CD4-positive, CD25-positive, alpha-beta regulatory T cell (primary cell): ENCODE results near the gene SLC38A5. TPM values are rescaled to one million over a fixed set of nuclear protein-coding genes. Genes with fewer than 3 reads are reported as not detected.
"Not testable (repeated sequence)": the region's sequence is repeated elsewhere in the genome, so short reads cannot be mapped to it uniquely, and the experiment has no call there.

Source experiments
- ATAC-seq, 2 donors: fragments of 150-1000 bp; cut with Tn5 transposase; one replicate each; pipeline ENCODE4 v1.10.0; 2021; ENCODE audit warnings: low read depth in 2 of 2, moderate number of reproducible peaks in 2 of 2, moderate library complexity in 1 of 2
- DNase-seq, 3 donors: peaks; one replicate each; pipeline versions ENCODE4 v3.0.0 to v3.0.0-alpha.2; 2012 to 2022; ENCODE audit warnings: mixed read lengths in 1 of 3
- H3K27ac ChIP-seq: one replicate; pipeline ENCODE4 v1.7.0; 2013; ENCODE audit warnings: mild to moderate bottlenecking, low read length; ENCODE audit not compliant: insufficient read depth, poor library complexity, severe bottlenecking
- H3K27me3 ChIP-seq: one replicate; pipeline ENCODE4 v1.7.0; 2013; ENCODE audit warnings: low read length; ENCODE audit not compliant: control insufficient read depth, insufficient read depth
- H3K36me3 ChIP-seq: one replicate; pipeline ENCODE4 v1.7.0; 2013; ENCODE audit warnings: mild to moderate bottlenecking, low read length, moderate library complexity; ENCODE audit not compliant: control insufficient read depth, insufficient read depth
- H3K4me1 ChIP-seq: 2 replicates; pipeline ENCODE4 v1.7.0; 2013; ENCODE audit warnings: mild to moderate bottlenecking, low read length; ENCODE audit not compliant: insufficient read depth, control insufficient read depth, poor library complexity, severe bottlenecking
- H3K4me3 ChIP-seq: one replicate; pipeline ENCODE4 v1.7.0; 2013; ENCODE audit warnings: low read depth, mild to moderate bottlenecking, low read length, moderate library complexity
- H3K9me3 ChIP-seq, 2 experiments: 1 replicate in 1 of 2; 2 replicates in 1 of 2; pipeline ENCODE4 v1.7.0; 2013; ENCODE audit warnings: low read length in 2 of 2, mild to moderate bottlenecking in 1 of 2, moderate library complexity in 1 of 2; ENCODE audit not compliant: control insufficient read depth in 2 of 2
- H3K27ac Mint-ChIP-seq, 3 donors: one replicate each; pipeline ENCODE4 v1.8.0; 2020 to 2022; ENCODE audit warnings: mild to moderate bottlenecking in 3 of 3, mixed read lengths in 3 of 3, moderate library complexity in 2 of 3
- H3K27me3 Mint-ChIP-seq: one replicate; pipeline ENCODE4 v1.8.0; 2022; ENCODE audit warnings: mild to moderate bottlenecking, mixed read lengths
- H3K36me3 Mint-ChIP-seq: one replicate; pipeline ENCODE4 v1.8.0; 2020; ENCODE audit warnings: mixed read lengths
- H3K4me1 Mint-ChIP-seq, 4 donors: one replicate each; pipeline ENCODE4 v1.8.0; 2020 to 2022; ENCODE audit warnings: mixed read lengths in 4 of 4, mild to moderate bottlenecking in 1 of 4
- H3K4me3 Mint-ChIP-seq, 4 donors: one replicate each; pipeline ENCODE4 v1.8.0; 2020 to 2022; ENCODE audit warnings: mild to moderate bottlenecking in 4 of 4, mixed read lengths in 4 of 4, moderate library complexity in 3 of 4
- H3K9me3 Mint-ChIP-seq, 7 donors: one replicate each; pipeline ENCODE4 v1.8.0; 2020 to 2022; ENCODE audit warnings: mixed read lengths in 7 of 7, mild to moderate bottlenecking in 3 of 7, moderate library complexity in 2 of 7
- polyA plus RNA-seq, 4 donors: library from polyadenylated mRNA; unstranded; fragments of 300-500 nt; fragmentation: Illumina TruSeq; gene quantifications; one replicate each; pipeline ENCODE4 v1.2.3, GENCODE V29; 2021
- total RNA-seq: library from RNA; stranded (reverse); gene quantifications from one replicate; pipeline ENCODE4 v1.2.3, GENCODE V29; 2022

The SLC38A5 gene
- total and polyA plus RNA-seq, 5 donors from 2014 or later, result 12.9 to 23.7 (median 21.6) TPM

- not testable (repeated sequence) for H3K4me1 ChIP-seq, H3K9me3 ChIP-seq, DNase-seq, H3K27ac ChIP-seq, H3K9me3 Mint-ChIP-seq, H3K4me3 Mint-ChIP-seq, H3K36me3 Mint-ChIP-seq, H3K36me3 ChIP-seq, H3K27ac Mint-ChIP-seq, ATAC-seq, H3K4me1 Mint-ChIP-seq, H3K27me3 ChIP-seq, H3K4me3 ChIP-seq, H3K27me3 Mint-ChIP-seq
Observed at GRCh38 chrX:48411860-48412259, 58.2 kb downstream of the SLC38A5 start, which contains the start of gene SSX4B. SSX4B (minus strand) TSS chrX:48411960; CDS start chrX:48411372, 588 bp downstream.

Other genes with a start within 250 kb of the SLC38A5 start
- not detected for gene SSX1, start 214.9 kb downstream of the SLC38A5 start, total RNA-seq
- not detected for gene SSX1, start 214.9 kb downstream of the SLC38A5 start, polyA plus RNA-seq
- gene SSX3, start 113.6 kb downstream of the SLC38A5 start, total RNA-seq, result not detected
- not detected for gene SSX3, start 113.6 kb downstream of the SLC38A5 start, polyA plus RNA-seq
- gene SSX4, start 86.7 kb downstream of the SLC38A5 start, total RNA-seq, result not detected
- not detected for gene SSX4, start 86.7 kb downstream of the SLC38A5 start, polyA plus RNA-seq
- not detected for gene SSX4B, start 58.3 kb downstream of the SLC38A5 start, total RNA-seq
- not detected for gene SSX4B, start 58.3 kb downstream of the SLC38A5 start, polyA plus RNA-seq
- 64.5 TPM for gene FTSJ1, start 5.9 kb upstream of the SLC38A5 start, total RNA-seq
- gene FTSJ1, start 5.9 kb upstream of the SLC38A5 start, polyA plus RNA-seq, result 10 to 100 TPM; 57.9 to 73.1 (median 64.4) TPM
- gene PORCN, start 38.7 kb upstream of the SLC38A5 start, total RNA-seq, result 18.5 TPM
- gene PORCN, start 38.7 kb upstream of the SLC38A5 start, polyA plus RNA-seq, result 10 to 100 TPM in 1 of 4 donors, 1 to 10 TPM in 3; 8.1 to 11.9 (median 9.4) TPM
- gene EBP, start 51.5 kb upstream of the SLC38A5 start, total RNA-seq, result 56.8 TPM
- 100 to 1,000 TPM in 3 of 4 donors, 10 to 100 TPM in 1; 88.4 to 126 (median 109) TPM for gene EBP, start 51.5 kb upstream of the SLC38A5 start, polyA plus RNA-seq
- 32.5 TPM for gene TBC1D25, start 69.5 kb upstream of the SLC38A5 start, total RNA-seq
- 10 to 100 TPM; 14.9 to 18.3 (median 16.9) TPM for gene TBC1D25, start 69.5 kb upstream of the SLC38A5 start, polyA plus RNA-seq
- gene RBM3, start 104.2 kb upstream of the SLC38A5 start, total RNA-seq, result 309 TPM
- gene RBM3, start 104.2 kb upstream of the SLC38A5 start, polyA plus RNA-seq, result 100 to 1,000 TPM; 192 to 258 (median 219) TPM
- 45.8 TPM for gene WDR13, start 127.2 kb upstream of the SLC38A5 start, total RNA-seq
- 10 to 100 TPM; 33.4 to 53.7 (median 46.0) TPM for gene WDR13, start 127.2 kb upstream of the SLC38A5 start, polyA plus RNA-seq
- gene WAS, start 213.5 kb upstream of the SLC38A5 start, total RNA-seq, result 101 TPM
- 10 to 100 TPM; 12.4 to 21.8 (median 20.3) TPM for gene WAS, start 213.5 kb upstream of the SLC38A5 start, polyA plus RNA-seq
- 8.0 TPM for gene SUV39H1, start 226.5 kb upstream of the SLC38A5 start, total RNA-seq
- gene SUV39H1, start 226.5 kb upstream of the SLC38A5 start, polyA plus RNA-seq, result 10 to 100 TPM; 10.8 to 15.7 (median 13.3) TPM